ENCODE results near the gene C6orf163.

- TF ChIP-seq CTCF (IDR thresholded peaks at IDR 0.05) (no peak), POLR2A (IDR thresholded peaks at IDR 0.05) (no peak)
Measured at GRCh38 chr6:87351583-87351982, 7.0 kb downstream of the C6orf163 start.

Measured in gastroesophageal sphincter (tissue), 3 donors.